ENCODE results near the gene RGL3.

RGL3 gene

GRCh38 chr19:11387162-11388034, 31.7 kb downstream of the RGL3 start:
- TF ChIP-seq GATA2 (IDR thresholded peaks at IDR 0.05; ENCODE audit: low read depth, low read length) (no peak), GATA3 (IDR thresholded peaks at IDR 0.05; ENCODE audit: low read depth, low read length) (no peak)

GRCh38 chr19:11384778-11385129, 34.4 kb downstream of the RGL3 start:
- TF ChIP-seq GATA2 (IDR thresholded peaks at IDR 0.05; ENCODE audit: low read depth, low read length), result no peak
- no peak for TF ChIP-seq GATA3 (IDR thresholded peaks at IDR 0.05; ENCODE audit: low read depth, low read length)

GRCh38 chr19:11383706-11384048, 35.4 kb downstream of the RGL3 start:
- no peak for TF ChIP-seq GATA2 (IDR thresholded peaks at IDR 0.05; ENCODE audit: low read depth, low read length)
- no peak for TF ChIP-seq GATA3 (IDR thresholded peaks at IDR 0.05; ENCODE audit: low read depth, low read length)

GRCh38 chr19:11382898-11383705, 36.0 kb downstream of the RGL3 start:
- no peak for TF ChIP-seq GATA2 (IDR thresholded peaks at IDR 0.05; ENCODE audit: low read depth, low read length)
- no peak for TF ChIP-seq GATA3 (IDR thresholded peaks at IDR 0.05; ENCODE audit: low read depth, low read length)

- no peak for TF ChIP-seq GATA2 (IDR thresholded peaks at IDR 0.05; ENCODE audit: low read depth, low read length)
- no peak for TF ChIP-seq GATA3 (IDR thresholded peaks at IDR 0.05; ENCODE audit: low read depth, low read length)
Measured at GRCh38 chr19:11380653-11381537, 38.2 kb downstream of the RGL3 start.

- TF ChIP-seq GATA3 (IDR thresholded peaks at IDR 0.05; ENCODE audit: low read depth, low read length), result no peak
- no peak for TF ChIP-seq GATA2 (IDR thresholded peaks at IDR 0.05; ENCODE audit: low read depth, low read length)
Measured at GRCh38 chr19:11379857-11380350, 39.2 kb downstream of the RGL3 start.

- TF ChIP-seq GATA2 (IDR thresholded peaks at IDR 0.05; ENCODE audit: low read depth, low read length), result no peak
- no peak for TF ChIP-seq GATA3 (IDR thresholded peaks at IDR 0.05; ENCODE audit: low read depth, low read length)
Measured at GRCh38 chr19:11378319-11379189, 40.6 kb downstream of the RGL3 start.

- no peak for TF ChIP-seq GATA2 (IDR thresholded peaks at IDR 0.05; ENCODE audit: low read depth, low read length)
Measured at GRCh38 chr19:11377756-11378155, 41.4 kb downstream of the RGL3 start.

- no peak for TF ChIP-seq GATA3 (IDR thresholded peaks at IDR 0.05; ENCODE audit: low read depth, low read length)
- no peak for TF ChIP-seq GATA2 (IDR thresholded peaks at IDR 0.05; ENCODE audit: low read depth, low read length)
Measured at GRCh38 chr19:11377237-11377636, 41.9 kb downstream of the RGL3 start.

- TF ChIP-seq GATA3 (IDR thresholded peaks at IDR 0.05; ENCODE audit: low read depth, low read length) (no peak), GATA2 (IDR thresholded peaks at IDR 0.05; ENCODE audit: low read depth, low read length) (no peak)
Measured at GRCh38 chr19:11375143-11375948, 43.8 kb downstream of the RGL3 start.

GRCh38 chr19:11374433-11375142, 44.5 kb downstream of the RGL3 start, which contains the start of gene SWSAP1:
Gene SWSAP1, plus strand, starts transcription at chr19:11374666. Its CDS starts 15 bp downstream, at chr19:11374681.
- TF ChIP-seq GATA2 (IDR thresholded peaks at IDR 0.05; ENCODE audit: low read depth, low read length), result no peak
- TF ChIP-seq GATA3 (IDR thresholded peaks at IDR 0.05; ENCODE audit: low read depth, low read length), result no peak

All from SH-SY5Y (cell line).